Measurements from ENCODE around the gene CCDC63. TPM values are rescaled to one million over a fixed set of nuclear protein-coding genes. Genes with fewer than 3 reads are reported as not detected.

CCDC63 gene
- polyA plus RNA-seq, 3 donors = 0.22 TPM; not detected in 2

DNA sequence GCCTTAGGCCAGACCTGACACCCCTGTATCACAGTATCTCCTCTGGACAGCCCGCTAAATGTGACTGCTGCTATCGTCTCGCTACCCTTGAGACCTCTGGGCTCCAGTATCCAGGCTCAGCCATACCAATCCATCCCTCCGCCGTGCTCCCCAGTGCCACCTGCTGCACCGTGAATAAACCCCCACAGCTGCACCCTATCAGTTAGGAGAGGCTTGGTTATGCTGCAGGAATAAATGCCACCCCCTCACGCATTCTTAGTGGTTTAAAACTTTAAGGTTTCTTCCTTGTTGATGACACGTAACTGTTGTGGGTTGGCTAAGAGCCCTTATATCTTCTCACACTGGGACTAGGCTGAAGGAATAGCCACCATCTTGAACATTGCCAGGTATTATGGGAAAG is 12.1 kb downstream of the CCDC63 start:
- H3K27ac Mint-ChIP-seq = no peak overlapping the region
- Histone ChIP-seq H4K20me1 (ENCODE audit: insufficient read depth, low read length) (no peaks in the 10 kb centered on the region), H3K9ac (ENCODE audit: insufficient read depth, low read length, poor library complexity, severe bottlenecking) (no peak overlapping the region), H3K27me3 (ENCODE audit: control insufficient read depth in 2 of 2, insufficient read depth in 2 of 2, low read length in 2 of 2) (no peaks in the 10 kb centered on the region), H3K4me3 (replicated peaks in 1 of 3; ENCODE audit: low read depth in 2 of 3, low read length in 3 of 3) (no peak overlapping the region), H3K27ac (ENCODE audit: low read depth in 1 of 2, low read length in 2 of 2) (no peak overlapping the region), H3K4me2 (replicated peaks; ENCODE audit: extremely low read depth, low read length, poor library complexity, severe bottlenecking) (no peak overlapping the region), H2AFZ (ENCODE audit: insufficient read depth, low read depth, low read length, poor library complexity, severe bottlenecking) (no peak overlapping the region), H3K36me3 (replicated peaks in 1 of 2; ENCODE audit: control insufficient read depth in 1 of 2, insufficient read depth in 2 of 2, low read length in 2 of 2) (no peaks in the 10 kb centered on the region), H3K9me3 (replicated peaks in 1 of 2; ENCODE audit: control insufficient read depth in 1 of 2, insufficient read depth in 1 of 2, low read length in 2 of 2) (no peaks in the 10 kb centered on the region), H3K4me1 (ENCODE audit: control insufficient read depth in 1 of 2, insufficient read depth in 2 of 2, low read length in 2 of 2) (peaks cover 12 to 15% of the 10 kb centered on the region in 2 donors), H3K79me2 (ENCODE audit: insufficient read depth, low read length) (no peaks in the 10 kb centered on the region)
- TF ChIP-seq CTCF (IDR thresholded peaks at IDR 0.05) = no peak
- H3K4me3 Mint-ChIP-seq = no peak overlapping the region
- DNase-seq = no peak
- intact Hi-C loops (cut with micrococcal nuclease) = no loop called here
- WGBS (ENCODE audit: insufficient coverage) = 96% methylated on average over 3 of the region's 8 CpGs
- peaks cover 21% of the 10 kb centered on the region for H3K4me1 Mint-ChIP-seq
- H3K27me3 Mint-ChIP-seq (ENCODE audit: low read depth in 3 of 3) = peaks cover 0 to 4% (median 0%) of the 10 kb centered on the region in 3 donors
- no peaks in the 10 kb centered on the region for H3K36me3 Mint-ChIP-seq
- H3K9me3 Mint-ChIP-seq = peaks cover 0 to 8% (median 4%) of the 10 kb centered on the region in 7 donors

- Mint-ChIP-seq H3K4me3 (no peak overlapping the region), H3K27ac (peak overlapping the region; percentile 70 to 90 (median 85)), H3K36me3 (no peaks in the 10 kb centered on the region), H3K9me3 (peaks cover 0 to 8% (median 4%) of the 10 kb centered on the region in 7 donors), H3K4me1 (peaks cover 24% of the 10 kb centered on the region), H3K27me3 (ENCODE audit: low read depth in 3 of 3) (peaks cover 0 to 3% (median 1%) of the 10 kb centered on the region in 3 donors)
- Histone ChIP-seq H4K20me1 (ENCODE audit: insufficient read depth, low read length) (no peaks in the 10 kb centered on the region), H3K36me3 (replicated peaks in 1 of 2; ENCODE audit: control insufficient read depth in 1 of 2, insufficient read depth in 2 of 2, low read length in 2 of 2) (no peaks in the 10 kb centered on the region), H2AFZ (ENCODE audit: insufficient read depth, low read depth, low read length, poor library complexity, severe bottlenecking) (peak overlapping the region; percentile 57), H3K27me3 (ENCODE audit: control insufficient read depth in 2 of 2, insufficient read depth in 2 of 2, low read length in 2 of 2) (no peaks in the 10 kb centered on the region), H3K9ac (ENCODE audit: insufficient read depth, low read length, poor library complexity, severe bottlenecking) (no peak overlapping the region), H3K4me3 (replicated peaks in 1 of 3; ENCODE audit: low read depth in 2 of 3, low read length in 3 of 3) (no peak overlapping the region), H3K4me1 (ENCODE audit: control insufficient read depth in 1 of 2, insufficient read depth in 2 of 2, low read length in 2 of 2) (peaks cover 13 to 18% of the 10 kb centered on the region in 2 donors), H3K27ac (ENCODE audit: low read depth in 1 of 2, low read length in 2 of 2) (peak overlapping the region; percentile 23 to 52), H3K79me2 (ENCODE audit: insufficient read depth, low read length) (no peaks in the 10 kb centered on the region), H3K9me3 (replicated peaks in 1 of 2; ENCODE audit: control insufficient read depth in 1 of 2, insufficient read depth in 1 of 2, low read length in 2 of 2) (no peaks in the 10 kb centered on the region), H3K4me2 (replicated peaks; ENCODE audit: extremely low read depth, low read length, poor library complexity, severe bottlenecking) (no peak overlapping the region)
- 0% methylated on average over 1 of the region's 8 CpGs for WGBS (ENCODE audit: insufficient coverage)
- peak; percentile 13 to 30 (median 23) for DNase-seq
- intact Hi-C loops (cut with micrococcal nuclease) = no loop called here
- TF ChIP-seq CTCF (IDR thresholded peaks at IDR 0.05) = no peak
These were observed 14.1 kb downstream of the CCDC63 start for GRCh38 chr12:110860833-110861296.

Data from CD14-positive monocyte (primary cell).